Esophagus mucosa (tissue), 1 donor: ENCODE measurements around the gene WNT16. TPM values are rescaled to one million over a fixed set of nuclear protein-coding genes. Genes with fewer than 3 reads are reported as not detected.

Source experiments
- ATAC-seq: fragments of 200-7000 bp; cut with Tn5 transposase; one replicate; pipeline ENCODE4 v1.9.1; 2020
- total RNA-seq: library from RNA; stranded (reverse); gene quantifications from one replicate; pipeline ENCODE4 v1.2.4, GENCODE V29; 2023
- donor health status: DM: yes; HTN: yes; CAD: no.

Gene WNT16
- total RNA-seq, 1 donor from 2014 or later: 0.12 TPM

GRCh38 chr7:121344497-121344896 is 15.7 kb downstream of the WNT16 start:
- ATAC-seq: no peak

- ATAC-seq: no peak
Measured at GRCh38 chr7:121351682-121352081, 22.9 kb downstream of the WNT16 start.

GRCh38 chr7:121352323-121352722 is 23.5 kb downstream of the WNT16 start:
- ATAC-seq: no peak

GRCh38 chr7:121355574-121355973 is 26.8 kb downstream of the WNT16 start:
- ATAC-seq: no peak

GRCh38 chr7:121360564-121360963 is 31.8 kb downstream of the WNT16 start:
- no peak for ATAC-seq

- ATAC-seq: no peak
Measured at GRCh38 chr7:121366852-121367431, 38.1 kb downstream of the WNT16 start.

GRCh38 chr7:121369462-121369861 is 40.7 kb downstream of the WNT16 start:
- ATAC-seq: no peak

GRCh38 chr7:121371367-121371766 is 42.6 kb downstream of the WNT16 start:
- ATAC-seq: no peak

GRCh38 chr7:121371883-121372282 is 43.1 kb downstream of the WNT16 start:
- ATAC-seq: no peak

GRCh38 chr7:121372376-121373010 is 43.7 kb downstream of the WNT16 start:
- peak; percentile 54 for ATAC-seq

- no peak for ATAC-seq
Measured at GRCh38 chr7:121373177-121373576, 44.4 kb downstream of the WNT16 start.

- ATAC-seq: no peak
Measured at GRCh38 chr7:121376979-121377378, 48.2 kb downstream of the WNT16 start.

- no peak for ATAC-seq
Measured at GRCh38 chr7:121379930-121380329, 51.1 kb downstream of the WNT16 start.

GRCh38 chr7:121382473-121382872 is 53.7 kb downstream of the WNT16 start:
- ATAC-seq: no peak

GRCh38 chr7:121383235-121383910 is 54.6 kb downstream of the WNT16 start:
- no peak for ATAC-seq

GRCh38 chr7:121384265-121384664 is 55.5 kb downstream of the WNT16 start:
- no peak for ATAC-seq

GRCh38 chr7:121385056-121385799 is 56.4 kb downstream of the WNT16 start:
- ATAC-seq: no peak

GRCh38 chr7:121385800-121386179 is 57.0 kb downstream of the WNT16 start:
- ATAC-seq: peak; percentile 36

- ATAC-seq: no peak
Measured at GRCh38 chr7:121388950-121389349, 60.1 kb downstream of the WNT16 start.

GRCh38 chr7:121390109-121390508 is 61.3 kb downstream of the WNT16 start:
- ATAC-seq: no peak

GRCh38 chr7:121390617-121391016 is 61.8 kb downstream of the WNT16 start:
- no peak for ATAC-seq
